GM18505 (cell line): ENCODE measurements around the gene CENPP.

ENCODE experiments used
- ATAC-seq: cut with Tn5 transposase; IDR thresholded peaks from one replicate; pipeline ENCODE4 v1.9.1; 2021; ENCODE audit not compliant: unreplicated experiment
- POLR2A ChIP-seq: IDR thresholded peaks from 4 replicates; pipeline ENCODE4 v1.6.1; 2011; ENCODE audit warnings: borderline replicate concordance; ENCODE audit not compliant: insufficient read depth, insufficient read length; ENCODE audit errors: extremely low read depth

CENPP gene

GRCh38 chr9:92513349-92513748 is 187.6 kb downstream of the CENPP start:
- ATAC-seq, result no peak
- TF ChIP-seq POLR2A, result no peak

- TF ChIP-seq POLR2A, result no peak
- no peak for ATAC-seq
These were observed 188.9 kb downstream of the CENPP start for GRCh38 chr9:92514635-92515034.

GRCh38 chr9:92516521-92516920 is 190.8 kb downstream of the CENPP start:
- ATAC-seq, result no peak
- TF ChIP-seq POLR2A, result no peak

- TF ChIP-seq POLR2A, result no peak
- no peak for ATAC-seq
These were observed 191.3 kb downstream of the CENPP start for GRCh38 chr9:92517046-92517445.

- TF ChIP-seq POLR2A, result no peak
- no peak for ATAC-seq
These were observed 192.4 kb downstream of the CENPP start for GRCh38 chr9:92518199-92518598.

GRCh38 chr9:92520837-92521236 is 195.1 kb downstream of the CENPP start:
- no peak for ATAC-seq
- TF ChIP-seq POLR2A, result no peak

- no peak for ATAC-seq
- no peak for TF ChIP-seq POLR2A
These were observed 197.5 kb downstream of the CENPP start for GRCh38 chr9:92522983-92523970.

GRCh38 chr9:92524881-92525280 is 199.1 kb downstream of the CENPP start:
- no peak for TF ChIP-seq POLR2A
- ATAC-seq, result no peak

- no peak for ATAC-seq
- no peak for TF ChIP-seq POLR2A
These were observed 199.6 kb downstream of the CENPP start for GRCh38 chr9:92525306-92525705.

- no peak for TF ChIP-seq POLR2A
- no peak for ATAC-seq
These were observed 201.6 kb downstream of the CENPP start for GRCh38 chr9:92527291-92527828.

- no peak for ATAC-seq
- no peak for TF ChIP-seq POLR2A
These were observed 202.2 kb downstream of the CENPP start for GRCh38 chr9:92527832-92528521.

GRCh38 chr9:92528522-92528849 is 202.7 kb downstream of the CENPP start:
- ATAC-seq, result no peak
- no peak for TF ChIP-seq POLR2A

GRCh38 chr9:92529124-92529523 is 203.4 kb downstream of the CENPP start:
- no peak for ATAC-seq
- no peak for TF ChIP-seq POLR2A

- no peak for TF ChIP-seq POLR2A
- ATAC-seq, result no peak
These were observed 205.1 kb downstream of the CENPP start for GRCh38 chr9:92530893-92531292.
